ENCODE data around the gene EIF4E.

EIF4E gene

GRCh38 chr4:98950925-98951324 lies 22.0 kb upstream of the EIF4E start:
- H3F3A ChIP-seq (ENCODE audit: insufficient read depth, low read length): no peaks in the 10 kb centered on the region

GRCh38 chr4:98946359-98946758 lies 17.4 kb upstream of the EIF4E start:
- H3K9me2 ChIP-seq (ENCODE audit: low read depth, low read length): no peaks in the 10 kb centered on the region
- H3K9ac ChIP-seq (ENCODE audit: low read length): no peak overlapping the region
- no peak overlapping the region for H3K4me2 ChIP-seq (ENCODE audit: low read length)
- H3K4me1 ChIP-seq (ENCODE audit: insufficient read depth, low read length, severe bottlenecking): no peaks in the 10 kb centered on the region
- no peaks in the 10 kb centered on the region for H3K27me3 ChIP-seq (ENCODE audit: insufficient read depth, low read length)
- H3K36me3 ChIP-seq (ENCODE audit: insufficient read depth, low read length): no peaks in the 10 kb centered on the region
- no peaks in the 10 kb centered on the region for H3F3A ChIP-seq (ENCODE audit: insufficient read depth, low read length)
- H2AFZ ChIP-seq (ENCODE audit: low read length): no peak overlapping the region
- H3K4me3 ChIP-seq (ENCODE audit: low read depth, low read length, poor library complexity, severe bottlenecking): no peak overlapping the region
- H3K9me3 ChIP-seq (ENCODE audit: low read length): no peaks in the 10 kb centered on the region
- no peaks in the 10 kb centered on the region for H3K79me2 ChIP-seq (ENCODE audit: insufficient read depth, low read length)
- no peak for TF ChIP-seq EZH2 (IDR thresholded peaks at IDR 0.05; ENCODE audit: borderline replicate concordance, low read length)
- TF ChIP-seq, protein P1, sequence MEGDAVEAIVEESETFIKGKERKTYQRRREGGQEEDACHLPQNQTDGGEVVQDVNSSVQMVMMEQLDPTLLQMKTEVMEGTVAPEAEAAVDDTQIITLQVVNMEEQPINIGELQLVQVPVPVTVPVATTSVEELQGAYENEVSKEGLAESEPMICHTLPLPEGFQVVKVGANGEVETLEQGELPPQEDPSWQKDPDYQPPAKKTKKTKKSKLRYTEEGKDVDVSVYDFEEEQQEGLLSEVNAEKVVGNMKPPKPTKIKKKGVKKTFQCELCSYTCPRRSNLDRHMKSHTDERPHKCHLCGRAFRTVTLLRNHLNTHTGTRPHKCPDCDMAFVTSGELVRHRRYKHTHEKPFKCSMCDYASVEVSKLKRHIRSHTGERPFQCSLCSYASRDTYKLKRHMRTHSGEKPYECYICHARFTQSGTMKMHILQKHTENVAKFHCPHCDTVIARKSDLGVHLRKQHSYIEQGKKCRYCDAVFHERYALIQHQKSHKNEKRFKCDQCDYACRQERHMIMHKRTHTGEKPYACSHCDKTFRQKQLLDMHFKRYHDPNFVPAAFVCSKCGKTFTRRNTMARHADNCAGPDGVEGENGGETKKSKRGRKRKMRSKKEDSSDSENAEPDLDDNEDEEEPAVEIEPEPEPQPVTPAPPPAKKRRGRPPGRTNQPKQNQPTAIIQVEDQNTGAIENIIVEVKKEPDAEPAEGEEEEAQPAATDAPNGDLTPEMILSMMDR (IDR thresholded peaks at IDR 0.05; ENCODE audit: low read length): no peak
- H4K20me1 ChIP-seq (ENCODE audit: insufficient read depth, low read length): no peaks in the 10 kb centered on the region
- no peak overlapping the region for H3K27ac ChIP-seq (ENCODE audit: low read depth, low read length, poor library complexity, severe bottlenecking)

More at GRCh38 chr4:98950925-98951324, 22.0 kb upstream of the EIF4E start:
- Histone ChIP-seq H3K27me3 (ENCODE audit: insufficient read depth, low read length) (no peaks in the 10 kb centered on the region), H3K4me1 (ENCODE audit: insufficient read depth, low read length, severe bottlenecking) (no peaks in the 10 kb centered on the region), H3K4me2 (ENCODE audit: low read length) (no peak overlapping the region), H3K79me2 (ENCODE audit: insufficient read depth, low read length) (no peaks in the 10 kb centered on the region), H3K9ac (ENCODE audit: low read length) (no peak overlapping the region), H4K20me1 (ENCODE audit: insufficient read depth, low read length) (no peaks in the 10 kb centered on the region), H3K4me3 (ENCODE audit: low read depth, low read length, poor library complexity, severe bottlenecking) (no peak overlapping the region), H3K36me3 (ENCODE audit: insufficient read depth, low read length) (no peaks in the 10 kb centered on the region), H3K9me3 (ENCODE audit: low read length) (no peaks in the 10 kb centered on the region), H3K27ac (ENCODE audit: low read depth, low read length, poor library complexity, severe bottlenecking) (no peak overlapping the region), H2AFZ (ENCODE audit: low read length) (no peak overlapping the region), H3K9me2 (ENCODE audit: low read depth, low read length) (no peaks in the 10 kb centered on the region)
- no peak for TF ChIP-seq EZH2 (IDR thresholded peaks at IDR 0.05; ENCODE audit: borderline replicate concordance, low read length)
- TF ChIP-seq, protein P1 (IDR thresholded peaks at IDR 0.05; ENCODE audit: low read length): no peak

- no peaks in the 10 kb centered on the region for H4K20me1 ChIP-seq (ENCODE audit: insufficient read depth, low read length)
- H3K4me2 ChIP-seq (ENCODE audit: low read length): no peak overlapping the region
- no peaks in the 10 kb centered on the region for H3K27me3 ChIP-seq (ENCODE audit: insufficient read depth, low read length)
- H3K27ac ChIP-seq (ENCODE audit: low read depth, low read length, poor library complexity, severe bottlenecking): no peak overlapping the region
- no peaks in the 10 kb centered on the region for H3K9me3 ChIP-seq (ENCODE audit: low read length)
- TF ChIP-seq, protein P1 (IDR thresholded peaks at IDR 0.05; ENCODE audit: low read length): no peak
- TF ChIP-seq EZH2 (IDR thresholded peaks at IDR 0.05; ENCODE audit: borderline replicate concordance, low read length): no peak
- H3K9me2 ChIP-seq (ENCODE audit: low read depth, low read length): no peaks in the 10 kb centered on the region
- no peaks in the 10 kb centered on the region for H3K79me2 ChIP-seq (ENCODE audit: insufficient read depth, low read length)
- no peaks in the 10 kb centered on the region for H3K4me1 ChIP-seq (ENCODE audit: insufficient read depth, low read length, severe bottlenecking)
- H3K4me3 ChIP-seq (ENCODE audit: low read depth, low read length, poor library complexity, severe bottlenecking): no peak overlapping the region
- no peaks in the 10 kb centered on the region for H3K36me3 ChIP-seq (ENCODE audit: insufficient read depth, low read length)
- H3F3A ChIP-seq (ENCODE audit: insufficient read depth, low read length): no peaks in the 10 kb centered on the region
- H3K9ac ChIP-seq (ENCODE audit: low read length): no peak overlapping the region
- no peak overlapping the region for H2AFZ ChIP-seq (ENCODE audit: low read length)
Measured at GRCh38 chr4:98945297-98945850, 16.4 kb upstream of the EIF4E start.

Measured in OCI-LY1 (cell line).